Stimulated activated CD4-positive, alpha-beta T cell treated with anti-CD3 and anti-CD28 coated beads, Interleukin-4, amount 100 ng/mL, for 4 hours (primary cell): Measurements from ENCODE around the gene PPP1R12C.
"Not testable (repeated sequence)": the region's sequence is repeated elsewhere in the genome, so short reads cannot be mapped to it uniquely, and the experiment has no call there.

ENCODE experiments used
- DNase-seq, 2 experiments: peaks; one replicate each; pipeline ENCODE4 v3.0.0-alpha.2; 2020

The PPP1R12C gene

GRCh38 chr19:55116859-55117662 is at the start of gene PPP1R12C:
Gene PPP1R12C (minus strand): TSS chr19:55117637. CDS start chr19:55117543, 94 bp downstream.
- DNase-seq = peak in 1 of 2 experiments; percentile 11

- peak; percentile 68 to 70 for DNase-seq
Measured at GRCh38 chr19:55166530-55167268, 49.3 kb upstream of the PPP1R12C start, which contains the start of gene DNAAF3. Gene DNAAF3 (minus strand): TSS chr19:55166613. CDS start chr19:55166413, 200 bp downstream.

- DNase-seq = peak; percentile 38 to 48
Measured at GRCh38 chr19:55165952-55166529, 48.6 kb upstream of the PPP1R12C start.

GRCh38 chr19:55161571-55162322 is 44.3 kb upstream of the PPP1R12C start:
- no peak for DNase-seq

- DNase-seq = no peak
Measured at GRCh38 chr19:55160986-55161365, 43.5 kb upstream of the PPP1R12C start.

GRCh38 chr19:55160128-55160985 is 42.9 kb upstream of the PPP1R12C start:
- DNase-seq = peak; percentile 84 to 85

- no peak for DNase-seq
Measured at GRCh38 chr19:55158848-55159749, 41.7 kb upstream of the PPP1R12C start.

- DNase-seq = no peak
Measured at GRCh38 chr19:55158423-55158822, 41.0 kb upstream of the PPP1R12C start.

GRCh38 chr19:55157064-55157908 is 39.8 kb upstream of the PPP1R12C start, which contains the start of gene TNNI3:
Gene TNNI3 (minus strand): TSS chr19:55157732. CDS start chr19:55157589, 143 bp downstream.
- no peak for DNase-seq

GRCh38 chr19:55156202-55157063 is 39.0 kb upstream of the PPP1R12C start:
- DNase-seq = peak in 1 of 2 experiments; percentile 24

GRCh38 chr19:55155784-55156183 is 38.3 kb upstream of the PPP1R12C start:
- not testable (repeated sequence) for DNase-seq

- DNase-seq = no peak
Measured at GRCh38 chr19:55153652-55154264, 36.3 kb upstream of the PPP1R12C start.

- no peak for DNase-seq
Measured at GRCh38 chr19:55152017-55152416, 34.6 kb upstream of the PPP1R12C start.

GRCh38 chr19:55149078-55150003 is 31.9 kb upstream of the PPP1R12C start, which contains the start of gene TNNT1:
Gene TNNT1 (minus strand): TSS chr19:55149206. CDS start chr19:55147157, 2,049 bp downstream.
- DNase-seq = no peak

GRCh38 chr19:55147545-55148251 is 30.3 kb upstream of the PPP1R12C start:
- no peak for DNase-seq

- DNase-seq = no peak
Measured at GRCh38 chr19:55146705-55147273, 29.4 kb upstream of the PPP1R12C start.
